Activated T-cell treated with anti-CD3 and anti-CD28 coated beads, Interleukin-2, amount 50 U/mL, for 48 hours (primary cell): ENCODE measurements around the gene SORCS2.
"Not testable (repeated sequence)": the region's sequence is repeated elsewhere in the genome, so short reads cannot be mapped to it uniquely, and the experiment has no call there.

ENCODE experiments used
- DNase-seq, 2 experiments: peaks; one replicate each; pipeline ENCODE4 v3.0.0-alpha.2; 2020

SORCS2 gene

GRCh38 chr4:7575426-7575825, 383.1 kb downstream of the SORCS2 start:
- DNase-seq: no peak

- DNase-seq: not testable (repeated sequence)
Observed at GRCh38 chr4:7577361-7578039, 385.2 kb downstream of the SORCS2 start.

- peak in 1 of 2 experiments; percentile 19 for DNase-seq
Observed at GRCh38 chr4:7581477-7581876, 389.1 kb downstream of the SORCS2 start.

- no peak for DNase-seq
Observed at GRCh38 chr4:7582313-7583097, 390.2 kb downstream of the SORCS2 start.

DNA sequence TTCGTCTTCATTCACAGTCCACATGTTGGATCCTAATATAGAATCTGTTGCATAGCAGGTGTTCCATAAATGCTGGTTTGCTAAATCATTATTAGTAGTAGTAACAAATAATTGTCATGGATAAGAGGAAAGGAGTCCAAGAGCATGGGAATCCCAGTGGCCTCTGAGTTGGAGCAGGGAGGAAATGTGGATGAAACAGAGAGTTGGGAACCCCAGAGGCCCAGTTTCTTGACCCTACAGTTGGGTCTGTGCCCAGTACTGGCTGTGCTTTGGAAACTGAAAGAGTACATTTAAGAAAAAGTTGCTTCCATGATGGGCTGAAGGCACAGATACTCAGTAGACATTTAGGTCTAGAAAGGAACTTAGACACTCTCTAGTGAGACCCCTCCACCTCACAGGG, 391.8 kb downstream of the SORCS2 start:
- DNase-seq: no peak

- no peak for DNase-seq
Observed at GRCh38 chr4:7584606-7585159, 392.3 kb downstream of the SORCS2 start.

GRCh38 chr4:7585768-7586167, 393.4 kb downstream of the SORCS2 start:
- no peak for DNase-seq

- DNase-seq: no peak
Observed at GRCh38 chr4:7587433-7588405, 395.4 kb downstream of the SORCS2 start.

GRCh38 chr4:7590189-7590588, 397.9 kb downstream of the SORCS2 start:
- DNase-seq: no peak

- DNase-seq: no peak
Observed at GRCh38 chr4:7590899-7591298, 398.6 kb downstream of the SORCS2 start.

GRCh38 chr4:7591409-7592053, 399.2 kb downstream of the SORCS2 start:
- no peak for DNase-seq

DNA sequence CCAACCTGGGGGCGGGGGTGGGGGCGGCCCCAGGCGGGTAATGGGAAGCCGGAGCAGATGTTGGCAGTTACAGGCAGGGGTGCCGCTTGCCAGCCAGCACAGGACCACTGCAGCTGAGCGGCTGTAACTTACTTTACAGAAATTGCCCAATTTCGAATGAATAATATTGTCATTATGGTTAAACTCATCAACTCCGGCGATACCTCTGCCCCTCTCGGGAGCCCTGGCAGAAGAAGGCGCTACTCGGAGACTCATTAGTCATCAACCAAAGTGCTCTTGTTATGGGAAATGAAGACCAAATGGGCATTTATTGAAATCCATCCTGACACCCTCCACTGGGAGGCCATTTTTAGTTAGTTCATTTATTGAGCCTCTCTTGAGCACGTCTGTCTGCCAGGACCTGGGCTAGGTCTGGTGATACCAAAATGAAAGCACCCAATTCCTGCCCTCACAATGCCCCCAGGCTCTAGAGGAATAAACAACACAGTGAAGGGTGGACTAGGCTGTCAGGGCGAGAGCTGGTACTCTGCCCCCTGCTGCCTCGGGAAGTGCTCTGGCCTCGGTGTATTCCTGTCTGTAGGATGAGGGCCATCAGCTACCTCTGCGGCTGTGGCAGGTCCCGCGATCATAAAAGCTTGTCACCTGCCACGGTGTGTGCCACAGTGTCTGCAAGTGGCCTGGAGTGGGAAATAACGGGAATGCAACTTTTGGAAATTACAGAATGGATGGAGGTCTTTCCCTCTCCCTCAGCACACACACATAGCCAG, 401.5 kb downstream of the SORCS2 start:
- no peak for DNase-seq

DNA sequence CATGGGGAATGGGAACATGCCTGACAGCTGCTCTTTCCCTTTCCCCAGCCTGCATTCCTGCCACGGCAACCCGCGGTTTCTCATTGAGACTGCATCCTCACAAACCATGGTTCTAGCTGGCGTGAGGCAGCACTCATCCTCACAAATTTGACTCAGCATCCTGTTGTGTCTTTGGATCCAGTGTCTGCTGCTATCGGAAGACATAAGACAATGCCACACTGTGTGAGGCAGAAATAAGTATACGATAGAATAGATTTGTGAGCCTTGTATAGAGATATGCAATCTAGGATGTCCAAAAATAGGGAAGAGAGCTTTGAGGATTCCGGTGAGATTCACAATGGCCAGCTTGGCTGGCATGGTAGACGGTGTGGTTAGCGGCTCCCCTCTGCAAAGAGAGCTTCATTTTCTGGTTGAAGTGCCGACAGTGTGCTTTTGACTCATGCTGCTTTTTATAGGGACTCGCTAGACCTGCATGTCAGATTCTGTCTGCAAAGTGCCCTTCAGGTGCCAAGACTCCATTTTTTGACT, 403.7 kb downstream of the SORCS2 start:
- DNase-seq: no peak

- no peak for DNase-seq
Observed at GRCh38 chr4:7596918-7597606, 404.7 kb downstream of the SORCS2 start.

- no peak for DNase-seq
Observed at GRCh38 chr4:7598939-7599790, 406.8 kb downstream of the SORCS2 start.

GRCh38 chr4:7600247-7600646, 407.9 kb downstream of the SORCS2 start:
- no peak for DNase-seq

GRCh38 chr4:7602166-7602565, 409.8 kb downstream of the SORCS2 start:
- DNase-seq: not testable (repeated sequence)

GRCh38 chr4:7607156-7607910, 415.0 kb downstream of the SORCS2 start:
- no peak for DNase-seq

- no peak for DNase-seq
Observed at GRCh38 chr4:7608046-7608445, 415.7 kb downstream of the SORCS2 start.
